GM18508 (cell line): Measurements from ENCODE around the gene MEGF11.

Experiments
- ATAC-seq: cut with Tn5 transposase; IDR thresholded peaks from one replicate; pipeline ENCODE4 v1.9.1; 2021; ENCODE audit warnings: moderate number of reproducible peaks; ENCODE audit not compliant: insufficient read depth, unreplicated experiment

MEGF11 gene

DNA sequence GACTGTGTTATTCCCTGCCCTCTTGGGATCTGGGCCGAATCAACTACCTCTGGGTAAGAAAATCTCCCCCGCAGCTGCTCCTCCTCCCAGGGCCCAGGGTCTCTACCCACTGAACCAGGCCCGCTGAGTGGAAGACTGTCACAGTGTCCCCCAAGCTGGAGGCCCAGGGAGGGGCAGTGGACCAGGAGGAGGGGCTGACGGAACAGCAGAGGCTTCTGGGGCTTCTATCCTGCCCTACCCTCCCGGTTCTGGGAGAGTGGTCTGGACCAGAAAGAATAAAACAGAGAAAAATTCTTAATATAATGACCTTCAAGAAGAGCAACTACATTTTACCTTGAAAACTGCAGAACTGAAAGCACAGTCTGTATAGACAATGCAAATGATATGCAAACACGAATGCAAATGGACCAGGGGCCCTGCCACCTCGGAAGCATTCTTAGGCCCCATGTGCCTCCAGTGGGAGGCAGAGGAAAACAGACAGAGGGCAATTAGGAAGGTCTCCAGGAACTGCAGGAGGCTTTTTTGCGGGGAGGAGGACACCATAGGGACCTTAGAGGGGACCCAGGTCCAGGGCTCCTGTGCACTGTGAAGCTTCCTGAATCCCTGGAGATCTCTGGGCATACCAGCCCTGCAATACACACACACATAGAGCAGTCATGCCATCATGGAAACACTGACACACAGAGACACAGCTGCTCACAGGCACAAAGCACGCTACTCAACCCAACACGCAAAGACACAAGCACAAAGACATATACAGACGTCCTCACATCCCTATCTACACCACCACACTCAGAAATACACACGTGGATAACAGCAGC lies 12.3 kb downstream of the MEGF11 start:
- no peak for ATAC-seq

DNA sequence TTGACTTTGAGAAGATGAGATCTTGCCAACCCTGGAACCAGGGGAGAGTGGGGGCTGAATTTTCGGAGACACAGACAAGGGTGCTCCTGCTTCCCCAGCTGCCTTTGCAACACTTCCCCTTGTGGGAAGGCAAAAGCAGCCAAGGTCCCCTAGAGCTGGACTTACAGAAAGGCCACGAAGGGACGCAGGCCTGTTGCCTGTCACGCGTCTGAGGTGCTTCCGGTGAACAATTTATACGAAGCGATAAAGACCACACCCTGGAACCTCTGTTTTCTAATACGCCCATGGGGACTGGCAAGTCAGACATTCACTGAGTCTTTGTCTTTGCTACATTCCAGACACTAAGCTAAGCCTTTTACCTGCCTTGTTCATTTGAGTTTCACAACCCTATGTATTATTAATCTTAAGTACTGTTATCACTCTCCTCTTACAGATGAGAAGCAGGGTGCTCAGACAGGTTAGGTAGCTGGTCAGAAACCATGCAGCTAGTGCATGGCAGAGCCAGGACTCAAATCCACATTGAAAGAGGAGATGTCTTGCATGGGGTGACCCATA lies 13.2 kb downstream of the MEGF11 start:
- no peak for ATAC-seq

DNA sequence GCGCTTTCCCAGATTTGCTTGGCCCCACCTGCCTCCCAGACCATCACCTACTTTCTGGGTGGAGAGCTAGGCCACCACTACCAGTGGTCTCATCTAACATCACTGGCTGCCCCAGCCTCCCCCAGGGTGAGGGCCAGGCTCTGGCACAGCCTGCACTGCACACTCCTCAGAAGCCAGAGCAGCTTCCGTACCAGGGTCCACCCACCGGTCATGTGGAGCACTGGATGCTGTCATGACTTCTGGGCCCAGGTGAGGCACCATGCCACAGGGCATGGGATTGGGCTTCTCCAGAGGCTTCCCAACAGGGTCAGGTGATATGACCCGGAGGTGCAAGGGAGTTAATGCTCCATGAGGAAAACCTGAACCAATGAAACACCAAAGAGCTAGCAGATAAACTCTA lies 14.0 kb downstream of the MEGF11 start:
- ATAC-seq, result no peak

DNA sequence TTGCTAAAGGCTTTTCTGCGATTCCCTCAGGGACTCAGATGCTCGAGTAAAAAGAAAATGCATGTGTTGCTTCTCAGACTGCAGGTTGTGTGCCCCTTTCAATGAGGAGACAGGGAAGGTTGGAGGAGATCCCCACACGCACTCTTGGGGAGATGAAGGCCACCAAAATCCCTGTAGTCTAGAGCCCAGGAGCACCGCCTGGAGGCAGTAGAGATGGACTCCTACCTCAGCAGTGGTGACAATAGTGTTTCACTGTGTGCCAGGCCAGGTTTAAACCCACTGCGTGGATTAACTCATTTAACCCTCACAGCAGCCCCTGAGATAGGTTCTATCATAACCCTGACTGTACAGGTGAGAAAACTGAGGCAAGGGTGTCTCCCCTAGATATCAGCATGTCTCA lies 15.2 kb downstream of the MEGF11 start:
- ATAC-seq, result no peak

DNA sequence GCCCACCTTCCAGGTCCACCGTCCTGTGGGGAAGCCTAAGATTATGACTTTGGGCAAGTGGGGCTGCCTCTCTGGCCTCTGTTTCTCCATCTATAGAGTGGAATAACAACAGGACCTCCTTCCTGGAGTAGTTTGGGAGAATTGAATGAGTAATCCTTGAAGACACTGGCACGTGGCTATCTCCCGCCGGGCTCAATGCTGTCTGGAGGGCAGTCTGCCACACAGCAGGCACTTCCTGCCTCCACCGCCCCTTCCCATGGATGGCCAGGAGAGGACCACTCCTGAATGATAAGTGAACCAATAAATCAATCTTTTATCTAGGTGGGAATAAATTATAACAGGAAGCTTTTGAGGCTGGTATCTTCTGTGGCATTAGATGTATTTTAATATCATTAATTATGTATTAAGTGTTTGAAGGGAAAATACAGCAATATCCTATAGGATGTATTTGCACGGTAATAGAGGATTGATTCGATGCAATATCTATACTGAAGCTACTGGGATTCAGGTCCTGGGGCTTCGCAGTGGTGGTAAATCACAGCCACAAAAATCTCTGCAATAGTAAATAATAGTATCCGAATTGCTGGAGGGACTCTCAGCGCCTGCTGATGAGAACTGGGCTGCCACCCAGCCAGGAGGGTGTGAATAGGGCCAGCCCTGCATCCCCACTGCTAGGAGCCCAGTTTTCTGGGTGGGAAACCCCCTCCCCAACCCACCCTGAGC lies 15.9 kb downstream of the MEGF11 start:
- no peak for ATAC-seq

DNA sequence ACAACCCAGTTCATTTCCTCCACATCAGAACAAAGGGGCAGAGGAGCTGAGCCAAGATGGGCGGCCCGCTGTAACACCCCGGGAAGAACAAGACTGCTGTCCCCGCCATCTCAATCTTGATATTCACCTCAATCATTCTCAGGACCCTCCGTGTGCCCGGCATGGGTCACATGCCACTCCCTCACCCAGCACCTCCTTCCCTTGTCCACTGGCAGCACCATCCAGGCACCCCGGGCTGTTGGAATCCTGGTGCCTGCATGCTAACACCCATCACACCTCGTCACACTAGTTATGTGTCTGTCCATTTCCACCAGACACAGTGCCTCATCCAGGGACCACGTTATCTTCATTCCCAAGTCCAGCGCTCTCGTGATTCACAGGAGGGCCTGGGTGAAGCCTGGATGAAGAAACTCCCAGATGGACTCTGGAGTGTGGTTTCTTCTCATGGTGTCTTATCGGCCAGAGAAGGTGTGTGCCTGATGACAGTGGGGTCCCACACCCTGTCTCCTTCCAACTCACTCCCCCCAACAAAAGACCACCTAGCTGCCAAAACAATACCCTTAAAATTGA lies 16.7 kb downstream of the MEGF11 start:
- no peak for ATAC-seq

DNA sequence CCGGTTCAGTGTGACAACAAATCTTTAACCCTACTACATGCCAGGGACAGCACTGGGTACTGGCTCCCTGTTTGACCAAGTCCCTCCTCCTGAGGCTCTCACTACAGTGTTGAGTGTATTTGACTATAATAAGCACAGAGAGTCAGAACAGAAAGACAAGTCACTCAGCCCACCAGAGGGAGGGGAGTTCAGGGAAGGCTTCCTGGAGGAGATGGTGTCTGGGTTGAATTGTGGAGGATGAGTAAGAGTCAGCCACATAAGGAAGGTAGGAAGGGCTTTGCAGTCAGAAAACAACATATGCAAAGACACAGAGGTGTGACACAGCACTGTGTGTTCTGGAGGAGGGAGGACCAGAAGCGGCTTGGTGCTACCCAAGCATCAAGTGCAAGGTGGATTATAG lies 17.7 kb downstream of the MEGF11 start:
- no peak for ATAC-seq

DNA sequence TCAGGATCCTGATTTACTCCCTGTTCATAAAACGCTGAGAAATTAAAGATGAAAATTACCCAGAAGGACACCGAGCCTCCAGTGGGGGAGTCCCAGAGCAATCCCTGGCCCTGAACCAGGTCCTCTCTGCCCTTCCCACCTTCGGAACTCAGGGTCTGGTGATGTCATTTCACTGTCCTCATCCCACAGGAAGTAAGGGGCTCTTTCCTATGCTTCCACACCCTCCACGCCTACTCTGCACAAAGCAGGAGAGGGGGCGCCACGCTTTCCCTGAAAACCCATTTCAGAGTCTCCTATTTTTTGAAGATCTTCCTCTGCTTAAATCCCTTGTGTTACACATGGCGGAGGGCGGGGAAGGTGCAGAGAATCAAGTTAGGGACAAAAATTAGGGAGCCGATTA lies 18.8 kb downstream of the MEGF11 start:
- ATAC-seq, result no peak

DNA sequence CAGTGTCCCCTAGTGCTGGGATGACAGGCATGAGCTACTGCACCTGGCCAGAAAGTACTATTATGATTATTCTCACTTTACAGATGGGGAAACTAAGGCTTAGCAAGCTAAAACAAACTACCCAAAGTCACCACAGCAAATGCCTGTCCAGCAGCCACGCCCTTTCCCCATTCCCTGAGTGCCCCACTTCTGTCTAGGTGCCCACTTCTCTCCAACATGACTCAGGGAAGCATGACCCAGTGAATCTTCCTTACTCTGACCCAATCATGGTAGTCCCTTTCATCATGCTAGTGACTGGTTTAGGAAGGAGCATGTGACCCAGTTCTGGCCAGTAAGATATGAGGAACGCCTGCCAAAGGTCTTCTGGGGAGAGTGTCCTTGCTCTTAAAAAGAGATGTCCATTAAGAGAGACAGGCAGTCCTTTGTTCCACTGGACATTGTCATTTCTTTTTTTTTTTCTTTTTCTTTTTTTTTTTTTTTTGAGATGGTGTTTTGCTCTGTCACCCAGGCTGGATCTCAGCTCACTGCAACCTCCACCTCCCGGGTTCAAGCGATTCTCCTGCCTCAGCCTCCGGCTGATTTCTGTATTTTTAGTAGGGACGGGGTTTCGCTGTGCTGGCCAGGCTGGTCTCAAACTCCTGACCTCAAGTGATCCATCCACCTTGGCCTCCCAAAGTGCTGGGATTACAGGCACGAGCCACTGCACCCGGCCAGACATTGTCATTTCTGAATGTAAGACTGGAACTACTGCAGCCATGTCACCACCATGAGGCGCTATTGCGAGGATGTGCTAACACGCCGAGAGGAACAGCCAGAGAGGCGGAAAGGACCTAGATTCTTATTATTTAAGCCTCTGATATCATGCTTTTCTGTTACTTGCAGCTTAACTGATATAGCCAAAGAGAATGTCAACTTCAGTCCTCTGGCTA lies 19.8 kb downstream of the MEGF11 start:
- ATAC-seq, result no peak

DNA sequence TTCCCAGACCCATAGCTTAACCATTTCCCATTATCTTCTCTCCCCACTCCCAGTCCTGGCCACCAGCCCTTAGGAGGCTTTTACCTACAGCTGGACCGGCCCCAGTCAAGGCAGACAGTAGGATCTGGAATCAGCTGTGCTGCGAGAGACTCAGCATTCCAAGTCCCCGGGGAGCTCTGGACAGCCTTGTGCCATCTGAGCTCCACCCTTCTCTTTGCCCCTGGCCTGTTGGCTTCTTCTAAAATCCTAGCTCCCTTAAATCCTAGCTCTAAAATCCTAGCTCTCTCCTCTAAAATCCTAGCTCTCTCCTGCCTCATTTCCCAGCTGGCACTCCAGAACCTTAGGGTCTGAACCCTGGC lies 21.3 kb downstream of the MEGF11 start:
- no peak for ATAC-seq

DNA sequence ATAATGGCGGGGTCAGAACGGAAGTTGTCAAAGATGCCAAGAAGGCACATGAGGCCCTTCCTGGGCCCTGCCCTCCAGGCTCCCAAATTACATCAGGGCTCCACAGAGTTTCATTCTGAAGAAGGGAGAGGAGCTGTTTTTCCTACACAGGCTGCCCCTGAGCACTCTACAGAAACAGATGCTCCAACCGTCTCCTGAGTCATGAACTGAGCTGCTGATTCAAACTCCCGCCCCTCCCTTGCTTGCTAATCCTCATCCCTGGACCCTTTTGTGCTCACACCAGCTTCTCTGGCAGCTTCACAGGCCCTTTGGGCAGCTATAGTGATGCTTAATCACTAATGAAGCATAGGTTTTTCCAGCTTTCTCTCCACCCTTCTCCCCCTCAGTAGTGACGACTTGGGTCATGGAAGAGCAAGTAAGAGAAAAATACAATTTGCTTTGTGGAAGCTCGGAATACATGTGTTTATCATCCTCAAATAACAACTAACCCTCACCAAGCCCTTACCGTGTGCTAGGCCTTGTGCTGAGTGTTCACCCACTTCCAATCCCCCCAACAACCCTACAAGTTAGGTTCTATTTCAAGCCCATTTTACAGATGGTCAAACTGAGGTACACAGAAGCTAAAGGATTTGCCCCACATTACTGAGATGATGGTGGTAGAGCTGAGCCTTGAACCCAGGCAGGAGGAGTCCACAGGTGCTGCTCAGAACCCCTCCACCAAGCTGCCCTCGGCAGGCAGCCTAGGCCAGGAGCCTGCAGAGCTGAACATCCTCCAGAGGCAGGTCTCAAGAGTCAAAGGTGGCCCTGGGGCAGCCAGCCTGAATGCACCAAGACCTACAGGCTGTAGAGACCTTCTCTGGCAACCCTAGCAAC lies 21.9 kb downstream of the MEGF11 start:
- no peak for ATAC-seq

DNA sequence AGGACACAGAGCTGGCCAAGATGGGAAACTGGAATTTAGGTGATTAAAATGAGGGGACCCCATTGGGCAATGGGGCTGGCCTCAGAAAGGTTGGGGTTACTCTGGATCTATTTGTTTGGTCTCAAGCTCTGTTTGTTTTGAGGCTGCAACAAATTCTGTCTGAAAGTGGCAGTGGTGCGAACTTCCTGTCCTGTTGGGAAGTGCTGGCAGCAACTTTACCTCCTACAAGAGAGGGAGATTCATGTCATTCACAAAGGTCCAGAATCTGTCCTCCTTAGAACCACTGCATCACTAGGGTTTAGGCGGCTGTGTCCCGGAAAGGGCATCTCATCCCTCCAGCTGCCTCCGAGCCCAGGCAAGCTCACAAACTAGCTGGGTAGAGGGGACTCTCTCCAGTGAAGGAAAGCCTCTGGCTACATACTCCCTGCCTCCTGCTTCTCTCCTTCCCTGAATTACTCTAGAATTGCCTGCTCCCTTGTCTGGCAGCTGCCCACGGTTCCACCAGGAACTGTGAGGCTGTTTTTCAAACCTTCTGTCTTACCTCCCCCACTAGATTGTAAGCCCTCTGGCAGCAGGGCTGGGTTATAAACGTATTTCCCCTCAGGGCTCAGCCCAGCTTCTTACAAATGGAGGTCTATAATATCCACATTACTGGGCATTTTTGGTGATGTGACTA lies 23.6 kb downstream of the MEGF11 start:
- ATAC-seq, result no peak

DNA sequence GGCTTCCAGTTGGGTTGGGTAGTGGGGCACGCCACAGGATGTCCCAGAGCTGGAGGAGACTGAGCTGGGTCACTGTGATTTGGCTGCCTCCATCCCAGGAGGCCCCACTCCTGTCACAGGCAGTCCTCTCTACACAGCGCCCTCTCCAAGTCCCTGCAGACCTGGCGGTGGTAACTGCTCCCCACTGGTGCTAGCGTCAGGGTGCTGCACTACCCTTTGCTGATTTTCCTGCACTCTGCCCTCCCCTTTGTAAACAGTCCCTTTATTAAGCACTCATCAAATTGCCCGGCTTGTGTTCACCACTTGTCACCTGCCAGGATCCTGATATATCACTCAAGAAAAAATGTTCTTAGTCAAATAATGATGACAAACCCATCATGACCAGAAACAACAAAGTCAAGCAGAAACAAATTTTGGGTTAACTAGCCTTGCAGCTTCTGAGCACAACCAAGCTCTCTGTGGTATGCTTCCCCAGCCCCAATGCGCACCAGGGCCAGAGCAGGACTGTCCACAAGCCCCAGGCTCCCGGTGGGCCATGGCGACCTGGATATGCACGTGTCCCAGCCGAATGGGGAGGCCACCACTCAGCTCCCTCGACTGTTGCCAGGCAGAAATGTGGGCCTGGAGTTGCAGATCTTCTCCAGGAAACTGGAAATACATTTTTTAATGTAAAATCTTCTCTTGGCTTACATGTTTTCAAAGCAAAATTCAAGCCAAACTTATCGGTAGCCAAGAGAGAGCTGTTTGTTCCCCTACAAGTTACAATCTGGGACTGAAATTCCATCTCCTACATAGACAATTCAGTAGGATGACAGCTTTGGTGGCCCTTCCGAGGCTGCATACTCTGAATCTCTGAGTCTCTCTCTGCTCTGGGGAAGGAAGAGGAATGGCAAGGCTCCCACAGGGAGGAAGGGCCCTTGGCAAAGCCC lies 24.5 kb downstream of the MEGF11 start:
- ATAC-seq, result no peak

DNA sequence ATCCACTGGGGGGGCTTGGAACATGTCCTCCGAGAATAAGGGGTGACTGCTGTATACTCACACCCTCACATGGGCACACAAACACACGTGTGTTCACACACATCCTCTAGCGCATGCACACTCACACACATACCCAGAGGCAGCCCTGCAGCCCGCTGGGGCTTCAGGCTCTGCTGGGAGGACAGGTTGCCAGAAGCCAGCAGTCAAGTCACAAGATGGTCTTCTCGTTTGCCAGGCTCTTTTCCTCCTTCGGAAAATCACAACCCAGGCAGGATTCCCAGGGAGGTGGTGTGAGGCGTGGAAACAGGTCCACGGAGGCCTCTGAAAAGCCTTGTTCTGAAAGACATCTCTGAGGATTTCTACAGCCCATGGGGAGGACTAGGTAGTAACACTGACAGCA lies 26.8 kb downstream of the MEGF11 start:
- no peak for ATAC-seq

DNA sequence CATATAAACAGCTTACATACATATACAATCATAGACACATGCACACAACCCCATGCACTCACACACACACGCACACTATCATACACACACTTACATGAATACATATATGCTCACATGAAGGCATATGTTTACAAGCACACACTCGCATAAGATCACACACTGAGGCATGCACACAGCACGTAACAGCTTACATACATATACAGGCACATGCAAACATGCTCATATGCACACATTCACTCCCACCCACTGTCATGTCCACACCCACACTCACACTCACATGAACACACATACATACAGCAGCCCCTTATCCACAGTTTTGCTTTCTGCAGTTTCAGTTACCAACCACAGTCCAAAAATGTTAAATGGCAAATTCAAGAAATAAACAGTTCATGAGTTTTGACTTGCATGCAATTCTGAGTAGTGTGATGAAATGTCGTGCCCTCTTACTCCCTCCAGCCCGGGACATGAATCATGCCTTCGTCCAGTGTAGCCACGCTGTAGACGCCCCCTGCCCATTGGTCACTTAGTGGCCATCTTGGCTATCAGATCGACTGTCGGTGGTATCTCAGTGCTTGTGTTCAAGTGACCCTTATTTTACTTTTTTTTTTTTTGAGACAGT lies 27.8 kb downstream of the MEGF11 start:
- no peak for ATAC-seq

DNA sequence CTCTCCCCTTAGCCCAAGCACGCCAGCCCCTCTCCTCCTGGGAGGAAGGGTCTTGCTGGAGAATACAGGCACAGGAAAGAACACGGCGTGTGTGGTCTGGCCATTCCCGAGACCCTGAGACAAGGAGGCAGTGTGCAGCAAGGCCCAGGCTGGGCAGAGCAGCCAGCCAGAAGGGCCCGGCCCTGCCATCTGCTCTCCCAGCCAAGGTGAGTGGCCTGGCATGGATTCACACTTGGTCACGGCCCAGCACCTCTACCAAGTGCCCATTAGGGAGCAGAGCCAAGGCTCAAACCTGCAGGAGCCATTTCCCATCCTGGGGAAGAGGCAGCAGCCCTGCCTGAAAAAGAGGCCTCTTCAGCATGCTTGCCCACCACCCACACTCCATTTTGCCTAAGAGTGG lies 28.6 kb downstream of the MEGF11 start:
- ATAC-seq, result no peak
